ENCODE data around the gene FSD1L.

DNA sequence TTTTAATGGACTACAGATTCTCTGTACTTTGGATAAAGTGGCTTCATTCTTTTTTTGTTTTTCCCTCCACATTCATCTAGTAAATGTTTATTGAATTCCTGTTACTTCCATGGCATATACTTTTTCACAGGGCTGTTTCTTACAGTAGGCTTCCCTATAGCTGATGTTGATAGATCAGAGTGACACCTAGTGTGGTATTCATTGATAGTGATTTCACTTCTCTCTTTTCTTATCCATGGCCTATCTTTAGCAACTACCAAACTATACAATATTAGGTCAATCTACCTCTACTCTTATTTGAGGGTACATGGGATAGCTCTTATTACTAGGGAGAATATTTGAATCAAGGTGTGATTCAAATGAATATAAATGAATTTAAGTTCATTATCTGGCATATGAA is 35.8 kb downstream of the FSD1L start:
- TF ChIP-seq, protein P1, sequence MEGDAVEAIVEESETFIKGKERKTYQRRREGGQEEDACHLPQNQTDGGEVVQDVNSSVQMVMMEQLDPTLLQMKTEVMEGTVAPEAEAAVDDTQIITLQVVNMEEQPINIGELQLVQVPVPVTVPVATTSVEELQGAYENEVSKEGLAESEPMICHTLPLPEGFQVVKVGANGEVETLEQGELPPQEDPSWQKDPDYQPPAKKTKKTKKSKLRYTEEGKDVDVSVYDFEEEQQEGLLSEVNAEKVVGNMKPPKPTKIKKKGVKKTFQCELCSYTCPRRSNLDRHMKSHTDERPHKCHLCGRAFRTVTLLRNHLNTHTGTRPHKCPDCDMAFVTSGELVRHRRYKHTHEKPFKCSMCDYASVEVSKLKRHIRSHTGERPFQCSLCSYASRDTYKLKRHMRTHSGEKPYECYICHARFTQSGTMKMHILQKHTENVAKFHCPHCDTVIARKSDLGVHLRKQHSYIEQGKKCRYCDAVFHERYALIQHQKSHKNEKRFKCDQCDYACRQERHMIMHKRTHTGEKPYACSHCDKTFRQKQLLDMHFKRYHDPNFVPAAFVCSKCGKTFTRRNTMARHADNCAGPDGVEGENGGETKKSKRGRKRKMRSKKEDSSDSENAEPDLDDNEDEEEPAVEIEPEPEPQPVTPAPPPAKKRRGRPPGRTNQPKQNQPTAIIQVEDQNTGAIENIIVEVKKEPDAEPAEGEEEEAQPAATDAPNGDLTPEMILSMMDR (IDR thresholded peaks at IDR 0.05) = peak in 1 of 6 experiments; percentile 15
- TF ChIP-seq POLR2A (IDR thresholded peaks at IDR 0.05) = no peak

Measured in Peyer's patch (tissue), 4 donors.